ENCODE measurements around the gene RIPOR1. TPM values are rescaled to one million over a fixed set of nuclear protein-coding genes. Genes with fewer than 3 reads are reported as not detected.

The RIPOR1 gene
- total RNA-seq, 1 donor: 28.8 TPM

GRCh38 chr16:67549936-67550335 is 21.3 kb downstream of the RIPOR1 start:
- no peak for DNase-seq (ENCODE audit: low read depth in 2 of 3, low spot score in 2 of 3)

- no peak for DNase-seq (ENCODE audit: low read depth in 2 of 3, low spot score in 2 of 3)
These were observed 22.5 kb downstream of the RIPOR1 start for GRCh38 chr16:67551091-67551490.

GRCh38 chr16:67551972-67552371 is 23.3 kb downstream of the RIPOR1 start:
- no peak for DNase-seq (ENCODE audit: low read depth in 2 of 3, low spot score in 2 of 3)

- no peak for DNase-seq (ENCODE audit: low read depth in 2 of 3, low spot score in 2 of 3)
These were observed 23.8 kb downstream of the RIPOR1 start for GRCh38 chr16:67552476-67552875.

- DNase-seq (ENCODE audit: low read depth in 2 of 3, low spot score in 2 of 3): peak in 2 of 3 donors; percentile 58 to 68
These were observed 27.2 kb downstream of the RIPOR1 start for GRCh38 chr16:67555795-67556212.

- no peak for DNase-seq (ENCODE audit: low read depth in 2 of 3, low spot score in 2 of 3)
These were observed 30.2 kb downstream of the RIPOR1 start for GRCh38 chr16:67558859-67559258.

- DNase-seq (ENCODE audit: low read depth in 2 of 3, low spot score in 2 of 3): no peak
These were observed 32.3 kb downstream of the RIPOR1 start for GRCh38 chr16:67560827-67561342.

GRCh38 chr16:67561501-67561823 is 32.8 kb downstream of the RIPOR1 start:
- no peak for DNase-seq (ENCODE audit: low read depth in 2 of 3, low spot score in 2 of 3)

GRCh38 chr16:67561824-67562525 is 33.3 kb downstream of the RIPOR1 start:
- DNase-seq (ENCODE audit: low read depth in 2 of 3, low spot score in 2 of 3): peak; percentile 95 to 98 (median 98)

- peak; percentile 83 to 90 (median 89) for DNase-seq (ENCODE audit: low read depth in 2 of 3, low spot score in 2 of 3)
These were observed 33.9 kb downstream of the RIPOR1 start, which contains the start of gene CTCF for GRCh38 chr16:67562526-67562917. Gene CTCF, plus strand, starts transcription at chr16:67562526. Its CDS starts 48,307 bp downstream, at chr16:67610833.

- peak in 2 of 3 donors; percentile 77 to 82 for DNase-seq (ENCODE audit: low read depth in 2 of 3, low spot score in 2 of 3)
These were observed 34.5 kb downstream of the RIPOR1 start for GRCh38 chr16:67562918-67563707.

- peak in 1 of 3 donors; percentile 48 for DNase-seq (ENCODE audit: low read depth in 2 of 3, low spot score in 2 of 3)
These were observed 35.3 kb downstream of the RIPOR1 start for GRCh38 chr16:67563708-67564468.

- no peak for DNase-seq (ENCODE audit: low read depth in 2 of 3, low spot score in 2 of 3)
These were observed 37.0 kb downstream of the RIPOR1 start for GRCh38 chr16:67565470-67566100.

- no peak for DNase-seq (ENCODE audit: low read depth in 2 of 3, low spot score in 2 of 3)
These were observed 42.8 kb downstream of the RIPOR1 start for GRCh38 chr16:67571464-67571863.

- DNase-seq (ENCODE audit: low read depth in 2 of 3, low spot score in 2 of 3): no peak
These were observed 43.4 kb downstream of the RIPOR1 start for GRCh38 chr16:67571981-67572431.

- no peak for DNase-seq (ENCODE audit: low read depth in 2 of 3, low spot score in 2 of 3)
These were observed 51.1 kb downstream of the RIPOR1 start for GRCh38 chr16:67579686-67580085.

GRCh38 chr16:67580202-67580601 is 51.6 kb downstream of the RIPOR1 start:
- no peak for DNase-seq (ENCODE audit: low read depth in 2 of 3, low spot score in 2 of 3)

- DNase-seq (ENCODE audit: low read depth in 2 of 3, low spot score in 2 of 3): no peak
These were observed 64.7 kb downstream of the RIPOR1 start for GRCh38 chr16:67593288-67593687.

GRCh38 chr16:67593701-67594100 is 65.1 kb downstream of the RIPOR1 start:
- DNase-seq (ENCODE audit: low read depth in 2 of 3, low spot score in 2 of 3): no peak

- no peak for DNase-seq (ENCODE audit: low read depth in 2 of 3, low spot score in 2 of 3)
These were observed 65.8 kb downstream of the RIPOR1 start for GRCh38 chr16:67594256-67594915.
